Mucosa of stomach (tissue), 1 donor: ENCODE results near the gene PGM2.

ENCODE experiments used
- H3K27me3 ChIP-seq: one replicate; pipeline ENCODE4 v1.7.0; 2013; ENCODE audit warnings: mild to moderate bottlenecking, low read length; ENCODE audit not compliant: control insufficient read depth, insufficient read depth
- H3K36me3 ChIP-seq: one replicate; pipeline ENCODE4 v1.7.0; 2013; ENCODE audit warnings: low read length; ENCODE audit not compliant: control insufficient read depth, insufficient read depth
- H3K4me1 ChIP-seq: one replicate; pipeline ENCODE4 v1.7.0; 2013; ENCODE audit warnings: mild to moderate bottlenecking, low read length; ENCODE audit not compliant: control insufficient read depth, insufficient read depth
- H3K4me3 ChIP-seq: one replicate; pipeline ENCODE4 v1.7.0; 2013; ENCODE audit warnings: low read length
- H3K9ac ChIP-seq: one replicate; pipeline ENCODE4 v1.7.0; 2013; ENCODE audit warnings: mild to moderate bottlenecking, low read length, moderate library complexity
- H3K9me3 ChIP-seq: one replicate; pipeline ENCODE4 v1.7.0; 2013; ENCODE audit warnings: mild to moderate bottlenecking, low read length, moderate library complexity; ENCODE audit not compliant: control insufficient read depth
- donor health status: Pancreatic carcinoma.

PGM2 gene

DNA sequence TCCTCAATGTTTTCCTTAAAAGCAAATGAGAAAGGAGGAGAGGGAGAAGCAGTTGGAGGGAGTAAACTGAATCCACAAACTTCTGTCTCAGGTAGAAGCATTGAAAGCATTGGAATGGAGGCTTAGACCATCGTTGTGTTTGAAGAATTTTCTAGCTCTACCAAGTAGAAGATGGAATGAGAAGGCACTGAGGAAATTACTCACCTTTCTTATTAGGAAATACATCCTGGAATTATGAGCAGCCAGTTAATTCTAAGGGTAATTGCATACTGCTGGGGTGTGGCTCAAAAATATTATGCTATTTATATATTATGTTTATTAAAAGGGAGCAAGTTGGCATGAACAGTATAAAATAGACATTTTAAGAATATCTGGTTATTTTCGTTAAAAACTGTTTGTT, 12.9 kb downstream of the PGM2 start:
- Histone ChIP-seq H3K4me1 (no peaks in the 10 kb centered on the region), H3K4me3 (no peak overlapping the region), H3K27me3 (no peaks in the 10 kb centered on the region), H3K9ac (no peak overlapping the region), H3K9me3 (no peaks in the 10 kb centered on the region), H3K36me3 (no peaks in the 10 kb centered on the region)

DNA sequence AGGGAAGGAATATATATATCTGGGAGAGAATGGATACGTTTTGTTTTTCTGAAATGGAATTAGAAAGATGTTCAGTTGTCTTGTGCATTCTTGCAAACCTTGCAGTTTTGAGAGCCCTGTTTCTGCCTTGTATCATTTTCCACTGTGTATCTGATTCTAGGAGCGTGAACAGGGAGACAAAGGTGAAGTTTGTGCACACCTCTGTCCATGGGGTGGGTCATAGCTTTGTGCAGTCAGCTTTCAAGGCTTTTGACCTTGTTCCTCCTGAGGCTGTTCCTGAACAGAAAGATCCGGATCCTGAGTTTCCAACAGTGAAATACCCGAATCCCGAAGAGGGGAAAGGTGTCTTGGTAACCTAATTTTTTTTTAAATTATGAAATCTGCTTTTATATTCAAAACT, 17.7 kb downstream of the PGM2 start:
- Histone ChIP-seq H3K4me3 (no peak overlapping the region), H3K4me1 (no peaks in the 10 kb centered on the region), H3K9ac (no peak overlapping the region), H3K36me3 (peaks cover 5% of the 10 kb centered on the region), H3K9me3 (no peaks in the 10 kb centered on the region), H3K27me3 (no peaks in the 10 kb centered on the region)

DNA sequence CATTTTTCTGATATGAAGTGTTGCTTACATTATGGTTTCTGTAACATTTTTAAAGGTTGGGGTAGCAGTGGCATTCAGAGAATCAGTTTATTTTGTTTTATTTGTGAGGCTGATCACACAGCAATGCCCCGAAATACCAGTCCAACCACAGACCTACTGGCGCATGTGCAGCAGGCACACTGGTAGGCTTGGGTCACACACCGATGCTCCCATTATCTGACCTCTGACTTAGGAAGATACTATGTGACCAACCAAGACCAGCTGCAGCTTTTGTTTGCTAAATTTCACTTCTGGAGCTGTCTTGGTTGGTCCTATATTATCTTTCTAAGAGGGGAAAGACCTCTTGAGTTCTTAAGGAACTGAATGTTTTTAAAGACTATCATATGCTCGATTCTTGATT, 18.7 kb downstream of the PGM2 start:
- Histone ChIP-seq H3K4me3 (no peak overlapping the region), H3K9ac (no peak overlapping the region), H3K9me3 (no peaks in the 10 kb centered on the region), H3K36me3 (peaks cover 5% of the 10 kb centered on the region), H3K4me1 (no peaks in the 10 kb centered on the region), H3K27me3 (no peaks in the 10 kb centered on the region)

DNA sequence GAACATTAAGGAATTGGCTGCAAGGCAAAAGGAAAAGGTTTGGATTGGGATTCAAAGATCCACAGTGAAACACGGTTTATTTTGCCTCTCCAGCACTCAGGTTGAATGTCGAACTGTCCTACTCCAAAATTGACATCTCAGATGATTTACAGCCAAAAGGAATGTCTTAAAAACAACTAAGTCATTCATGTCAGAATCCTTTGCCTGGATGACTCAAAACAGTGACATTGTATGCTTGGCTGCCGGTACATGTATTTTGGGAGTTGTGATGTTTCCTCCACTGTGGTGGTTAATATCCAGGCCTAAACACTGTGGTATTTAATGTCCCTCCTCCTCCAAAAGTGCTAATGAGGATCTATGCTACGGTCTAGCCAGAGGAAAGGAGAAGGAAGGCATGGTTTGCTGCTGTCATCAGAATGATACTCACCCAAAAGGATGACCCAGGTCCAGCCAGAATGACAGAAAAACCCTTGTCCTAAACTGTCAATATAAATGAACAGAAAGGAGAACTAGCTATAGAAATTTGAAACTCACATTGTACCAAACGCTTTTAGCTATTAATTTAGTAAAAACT, 20.9 kb downstream of the PGM2 start:
- peaks cover 5% of the 10 kb centered on the region for H3K36me3 ChIP-seq

DNA sequence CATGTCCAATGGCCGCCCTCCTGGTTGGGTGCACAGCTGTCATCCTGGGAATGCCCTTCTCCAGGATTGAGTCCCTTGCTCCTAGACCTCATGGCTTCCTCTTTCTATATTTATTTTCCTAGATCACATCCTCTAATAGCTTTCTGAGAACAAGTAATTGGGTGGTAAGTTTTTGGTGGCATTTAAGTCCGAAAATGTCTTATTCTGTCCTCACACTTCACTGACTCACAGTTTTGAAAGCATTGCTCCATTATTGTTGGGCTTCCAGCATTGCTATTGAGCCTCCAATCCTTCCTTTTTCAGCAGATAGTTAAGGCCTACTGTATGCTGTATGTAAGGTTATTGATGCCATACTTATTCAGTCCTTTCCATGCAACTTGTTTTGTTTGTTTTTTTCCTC, 25.9 kb downstream of the PGM2 start:
- no peak overlapping the region for H3K9ac ChIP-seq
- H3K9me3 ChIP-seq: no peaks in the 10 kb centered on the region
- no peaks in the 10 kb centered on the region for H3K27me3 ChIP-seq
- no peaks in the 10 kb centered on the region for H3K4me1 ChIP-seq
- H3K4me3 ChIP-seq: no peak overlapping the region
- H3K36me3 ChIP-seq: no peaks in the 10 kb centered on the region

More for the DNA sequence above, 20.9 kb downstream of the PGM2 start:
- Histone ChIP-seq H3K9ac (no peak overlapping the region), H3K4me3 (no peak overlapping the region), H3K4me1 (no peaks in the 10 kb centered on the region), H3K27me3 (no peaks in the 10 kb centered on the region), H3K9me3 (no peaks in the 10 kb centered on the region)

DNA sequence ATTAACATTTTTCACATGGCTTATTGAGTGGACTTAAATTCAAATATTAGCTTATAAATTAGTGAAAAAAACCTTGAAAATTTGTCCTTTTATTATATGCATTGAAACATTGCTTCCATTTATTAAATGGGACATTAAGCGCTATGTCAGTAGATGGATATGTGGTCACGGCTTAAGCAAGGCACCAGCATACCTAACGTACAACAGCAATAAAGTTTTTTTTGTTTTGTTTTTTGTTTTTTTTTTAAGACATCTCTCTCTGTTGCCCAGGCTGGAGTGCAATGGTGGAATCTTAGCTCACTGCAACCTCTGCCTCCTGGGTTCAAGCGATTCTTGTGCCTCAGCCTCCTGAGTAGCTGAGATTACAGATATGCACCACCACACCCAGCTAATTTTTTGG, 31.6 kb downstream of the PGM2 start:
- H3K9me3 ChIP-seq: no peaks in the 10 kb centered on the region
- H3K27me3 ChIP-seq: peaks cover 4% of the 10 kb centered on the region
- H3K4me3 ChIP-seq: no peak overlapping the region
- H3K36me3 ChIP-seq: no peaks in the 10 kb centered on the region
- no peaks in the 10 kb centered on the region for H3K4me1 ChIP-seq
- no peak overlapping the region for H3K9ac ChIP-seq

DNA sequence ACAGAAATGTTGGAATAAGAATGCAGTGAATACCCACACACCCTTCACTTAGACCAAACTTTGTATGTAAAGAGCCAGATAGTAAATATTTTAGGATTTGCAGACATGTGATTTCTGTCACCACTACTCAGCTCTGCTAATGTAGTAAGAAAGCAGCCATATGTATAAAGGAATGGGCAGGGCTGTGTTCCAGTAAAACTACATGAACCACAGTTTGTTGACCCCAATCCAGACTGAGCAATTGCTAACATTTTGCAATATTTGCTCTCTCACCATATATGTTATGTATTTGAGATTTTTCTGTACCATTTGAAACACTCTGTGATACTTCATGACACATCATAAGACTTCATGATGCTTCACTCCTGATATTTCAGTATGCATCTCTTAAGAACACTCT, 32.4 kb downstream of the PGM2 start:
- Histone ChIP-seq H3K4me3 (no peak overlapping the region), H3K9ac (no peak overlapping the region), H3K36me3 (no peaks in the 10 kb centered on the region), H3K27me3 (peaks cover 4% of the 10 kb centered on the region), H3K4me1 (no peaks in the 10 kb centered on the region), H3K9me3 (no peaks in the 10 kb centered on the region)

DNA sequence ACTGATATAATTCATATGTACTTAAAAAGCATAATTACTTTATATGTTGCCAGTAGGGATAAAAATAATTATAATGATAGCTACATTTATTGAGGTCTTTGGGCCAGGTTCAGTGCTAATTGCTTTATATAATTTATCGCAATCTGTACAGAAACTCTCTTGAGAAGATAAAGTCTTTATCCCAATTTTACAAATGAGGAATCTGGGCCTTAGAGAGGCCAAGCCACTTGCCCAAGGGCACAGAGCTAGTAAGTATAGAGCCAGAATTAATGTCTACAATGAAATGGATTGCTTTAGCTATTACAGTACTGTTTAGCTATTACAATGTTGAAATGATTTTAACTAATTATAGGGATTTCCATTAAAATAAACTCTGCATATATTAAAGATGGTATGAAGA, 33.8 kb downstream of the PGM2 start:
- no peak overlapping the region for H3K4me3 ChIP-seq
- H3K36me3 ChIP-seq: no peaks in the 10 kb centered on the region
- H3K9ac ChIP-seq: no peak overlapping the region
- no peaks in the 10 kb centered on the region for H3K4me1 ChIP-seq
- peaks cover 8% of the 10 kb centered on the region for H3K27me3 ChIP-seq
- no peaks in the 10 kb centered on the region for H3K9me3 ChIP-seq

DNA sequence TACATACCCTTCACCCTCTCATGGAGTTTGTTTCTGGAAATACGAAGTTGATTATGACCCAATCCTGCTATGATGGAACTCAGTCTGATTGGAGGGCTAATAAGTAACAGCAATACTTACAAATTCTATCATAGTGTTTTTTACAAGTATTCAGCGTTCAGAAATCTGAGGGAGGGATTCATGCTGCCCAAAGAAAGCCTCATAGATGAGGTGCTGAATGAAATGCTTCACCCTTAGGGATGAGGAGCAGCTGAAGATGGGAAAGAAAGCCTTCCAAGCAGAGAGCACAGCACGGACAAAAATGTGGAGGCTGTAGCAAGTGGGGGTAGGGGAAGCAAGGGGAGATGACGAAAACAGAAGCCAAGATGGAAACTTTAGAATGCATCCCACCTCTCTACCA, 36.5 kb downstream of the PGM2 start:
- peaks cover 12% of the 10 kb centered on the region for H3K27me3 ChIP-seq
- H3K36me3 ChIP-seq: no peaks in the 10 kb centered on the region
- no peaks in the 10 kb centered on the region for H3K4me1 ChIP-seq

DNA sequence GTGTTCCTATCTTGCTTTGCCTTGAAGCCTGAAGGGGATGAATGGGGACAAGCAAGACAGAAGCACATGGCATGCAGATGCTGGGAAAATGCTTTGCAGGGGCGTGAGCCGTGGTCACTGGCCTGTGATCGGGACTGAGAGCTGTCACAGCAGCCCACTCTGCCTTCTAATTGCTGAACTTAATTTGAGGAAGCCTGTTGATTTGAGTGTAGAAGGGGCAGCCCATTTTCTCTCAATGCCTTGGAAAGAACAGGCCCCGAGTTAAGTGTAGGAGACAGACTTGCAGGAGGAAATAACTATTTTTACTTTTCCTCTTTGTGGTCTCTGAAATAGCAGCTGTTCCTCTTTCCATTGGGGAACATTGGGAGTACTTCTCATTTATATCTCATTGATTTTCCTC, 38.3 kb downstream of the PGM2 start:
- peaks cover 12% of the 10 kb centered on the region for H3K27me3 ChIP-seq
- no peaks in the 10 kb centered on the region for H3K9me3 ChIP-seq
- no peaks in the 10 kb centered on the region for H3K36me3 ChIP-seq
- H3K4me3 ChIP-seq: no peak overlapping the region
- no peak overlapping the region for H3K9ac ChIP-seq
- no peaks in the 10 kb centered on the region for H3K4me1 ChIP-seq

More for the DNA sequence above, 36.5 kb downstream of the PGM2 start:
- no peak overlapping the region for H3K4me3 ChIP-seq
- no peak overlapping the region for H3K9ac ChIP-seq
- H3K9me3 ChIP-seq: no peaks in the 10 kb centered on the region

DNA sequence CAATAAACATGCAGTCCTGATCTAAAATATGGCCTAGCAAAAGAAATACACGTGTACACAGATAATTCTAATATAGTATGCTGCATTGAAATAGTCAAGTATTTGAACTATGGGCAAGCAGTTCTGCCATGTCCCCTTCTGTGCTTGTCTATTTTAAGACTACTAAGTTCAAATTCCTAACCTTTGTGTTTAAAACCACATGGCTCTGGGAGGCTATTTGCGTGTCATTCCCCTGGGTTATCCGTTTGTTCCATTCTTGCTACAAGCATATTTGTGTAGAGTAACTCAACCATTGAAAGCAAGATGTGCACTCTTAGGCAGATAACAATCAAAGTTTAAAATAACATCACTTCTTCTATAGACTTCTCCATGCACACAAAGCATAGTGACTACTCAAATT, 39.0 kb downstream of the PGM2 start:
- no peak overlapping the region for H3K9ac ChIP-seq
- H3K36me3 ChIP-seq: no peaks in the 10 kb centered on the region
- no peaks in the 10 kb centered on the region for H3K4me1 ChIP-seq

DNA sequence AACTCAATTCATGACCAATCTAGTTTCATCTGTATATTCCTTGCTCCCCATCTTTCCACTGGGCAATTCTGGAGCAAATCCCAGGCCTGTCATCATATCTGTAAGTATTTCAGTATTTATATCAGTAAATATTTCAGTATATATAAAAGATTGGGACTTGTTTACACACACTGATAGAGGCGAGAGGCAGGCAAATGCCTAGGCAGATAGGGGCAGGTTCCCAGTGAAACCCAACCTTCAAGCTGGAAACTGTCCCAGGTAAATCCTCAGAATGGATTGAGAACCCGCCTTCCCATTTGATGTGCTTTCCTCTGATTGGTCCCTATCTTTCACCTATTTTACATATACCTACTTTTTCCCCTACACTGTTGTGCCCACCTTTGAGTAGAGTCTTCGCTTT, 40.6 kb downstream of the PGM2 start:
- Histone ChIP-seq H3K4me3 (no peak overlapping the region), H3K9me3 (no peaks in the 10 kb centered on the region), H3K36me3 (no peaks in the 10 kb centered on the region), H3K27me3 (peaks cover 12% of the 10 kb centered on the region), H3K4me1 (no peaks in the 10 kb centered on the region), H3K9ac (no peak overlapping the region)

More for the DNA sequence above, 39.0 kb downstream of the PGM2 start:
- Histone ChIP-seq H3K4me3 (no peak overlapping the region), H3K9me3 (no peaks in the 10 kb centered on the region), H3K27me3 (peaks cover 12% of the 10 kb centered on the region)

DNA sequence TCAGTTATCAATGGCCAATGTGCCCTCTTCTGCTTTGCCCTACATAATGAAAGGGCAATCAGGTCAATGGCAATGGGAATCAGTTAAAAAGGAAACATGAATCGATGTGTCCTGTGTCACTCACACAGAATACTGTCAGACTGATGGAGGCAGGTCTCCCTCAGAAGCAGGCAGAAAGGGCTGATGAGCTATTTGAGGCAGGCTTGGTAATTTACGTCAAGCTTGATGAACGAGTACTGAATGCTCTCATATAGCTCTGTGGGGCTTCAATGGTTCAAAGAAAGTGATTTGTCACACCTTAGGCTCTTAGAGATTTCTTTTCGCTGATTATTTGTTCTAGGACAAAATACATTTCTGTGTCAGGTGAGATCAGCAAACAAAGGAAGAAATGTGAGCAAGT, 41.8 kb downstream of the PGM2 start:
- Histone ChIP-seq H3K4me3 (no peak overlapping the region), H3K9me3 (no peaks in the 10 kb centered on the region), H3K27me3 (peaks cover 12% of the 10 kb centered on the region), H3K4me1 (peaks cover 2% of the 10 kb centered on the region), H3K9ac (no peak overlapping the region), H3K36me3 (no peaks in the 10 kb centered on the region)
